Breast epithelium (tissue), 3 donors: ENCODE data around the gene ATP2C1.

Experiments used
- POLR2AphosphoS5 ChIP-seq, 3 donors: sonication (generic); formaldehyde crosslinking; IDR thresholded peaks; one replicate each; pipeline ENCODE4 v1.6.1; 2017; ENCODE audit warnings: antibody characterized with exemption in 3 of 3
- TF ChIP-seq, protein P1 (sequence below), 3 donors: fragments of 450-650 bp; IDR thresholded peaks; one replicate each; pipeline ENCODE4 v1.5.1; 2016 to 2017; ENCODE audit warnings: antibody characterized with exemption in 3 of 3, mild to moderate bottlenecking in 3 of 3, moderate library complexity in 3 of 3

DNA sequence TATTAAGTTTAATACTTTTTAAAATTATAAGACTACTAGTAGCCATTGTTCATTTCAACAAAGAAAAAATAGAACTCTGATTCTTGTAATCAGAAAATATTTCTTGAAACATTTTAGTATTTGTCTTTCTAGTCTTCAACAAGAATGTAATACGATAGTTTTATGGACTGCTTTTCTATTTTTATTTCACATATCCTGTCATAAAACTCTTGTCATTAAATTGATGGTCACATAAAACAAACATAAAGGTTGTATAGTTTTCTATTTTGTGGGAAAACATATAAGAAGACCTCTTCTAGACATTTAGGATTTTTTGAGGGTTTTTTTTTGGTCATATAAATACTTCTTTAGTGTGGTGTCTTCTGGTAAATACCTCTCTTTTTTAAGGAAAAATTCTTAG, 62.4 kb downstream of the ATP2C1 start:
- TF ChIP-seq, protein P1, sequence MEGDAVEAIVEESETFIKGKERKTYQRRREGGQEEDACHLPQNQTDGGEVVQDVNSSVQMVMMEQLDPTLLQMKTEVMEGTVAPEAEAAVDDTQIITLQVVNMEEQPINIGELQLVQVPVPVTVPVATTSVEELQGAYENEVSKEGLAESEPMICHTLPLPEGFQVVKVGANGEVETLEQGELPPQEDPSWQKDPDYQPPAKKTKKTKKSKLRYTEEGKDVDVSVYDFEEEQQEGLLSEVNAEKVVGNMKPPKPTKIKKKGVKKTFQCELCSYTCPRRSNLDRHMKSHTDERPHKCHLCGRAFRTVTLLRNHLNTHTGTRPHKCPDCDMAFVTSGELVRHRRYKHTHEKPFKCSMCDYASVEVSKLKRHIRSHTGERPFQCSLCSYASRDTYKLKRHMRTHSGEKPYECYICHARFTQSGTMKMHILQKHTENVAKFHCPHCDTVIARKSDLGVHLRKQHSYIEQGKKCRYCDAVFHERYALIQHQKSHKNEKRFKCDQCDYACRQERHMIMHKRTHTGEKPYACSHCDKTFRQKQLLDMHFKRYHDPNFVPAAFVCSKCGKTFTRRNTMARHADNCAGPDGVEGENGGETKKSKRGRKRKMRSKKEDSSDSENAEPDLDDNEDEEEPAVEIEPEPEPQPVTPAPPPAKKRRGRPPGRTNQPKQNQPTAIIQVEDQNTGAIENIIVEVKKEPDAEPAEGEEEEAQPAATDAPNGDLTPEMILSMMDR (IDR thresholded peaks at IDR 0.05), result no peak
- TF ChIP-seq POLR2AphosphoS5 (IDR thresholded peaks at IDR 0.05), result no peak
